Psoas muscle (tissue), 8 donors: ENCODE data around the gene PDZD2. TPM values are rescaled to one million over a fixed set of nuclear protein-coding genes. Genes with fewer than 3 reads are reported as not detected.
"Not testable (repeated sequence)": the region's sequence is repeated elsewhere in the genome, so short reads cannot be mapped to it uniquely, and the experiment has no call there.

Experiments used
- ATAC-seq, 4 donors: fragments of 200-7000 bp; cut with Tn5 transposase; one replicate each; pipeline ENCODE4 v1.9.1; 2020; ENCODE audit warnings: moderate library complexity in 3 of 4, mild to moderate bottlenecking in 2 of 4
- DNase-seq, 2 donors: peaks; one replicate each; pipeline ENCODE4 v3.0.0-alpha.2; 2020
- H3K27ac ChIP-seq: fragments of 200-600 bp; one replicate; pipeline ENCODE4 v1.8.0; 2022
- H3K27me3 ChIP-seq, 3 donors: fragments of 200-600 bp in 1 of 3; one replicate each; pipeline versions ENCODE4 v1.6.1 to v1.8.0; 2013 to 2022; ENCODE audit warnings: low read length in 2 of 3, mild to moderate bottlenecking in 2 of 3, moderate library complexity in 1 of 3; ENCODE audit not compliant: insufficient read depth in 3 of 3
- H3K36me3 ChIP-seq, 2 donors: fragments of 200-600 bp in 1 of 2; one replicate each; pipeline versions ENCODE4 v1.6.1 to v1.8.0; 2013 to 2022; ENCODE audit warnings: low read depth in 1 of 2, mild to moderate bottlenecking in 1 of 2, moderate library complexity in 1 of 2; ENCODE audit not compliant: insufficient read depth in 1 of 2
- H3K4me1 ChIP-seq: fragments of 200-600 bp; one replicate; pipeline ENCODE4 v1.8.0; 2022
- H3K4me3 ChIP-seq: fragments of 200-600 bp; one replicate; pipeline ENCODE4 v1.8.0; 2022; ENCODE audit warnings: mild to moderate bottlenecking
- H3K9me3 ChIP-seq: fragments of 200-600 bp; one replicate; pipeline ENCODE4 v1.8.0; 2022
- CTCF ChIP-seq: fragments of 200-600 bp; IDR thresholded peaks from one replicate; pipeline ENCODE4 v1.8.0; 2022; ENCODE audit warnings: antibody characterized with exemption
- WGBS, 3 donors: extraction: QIAGEN DNeasy Blood & Tissue Kit; methylation state at CpG; one replicate each; pipeline versions ENCODE4 v1.1.6 to v1.1.7; 2013; 5-methylcytosine and 5-hydroxymethylcytosine counted together
- intact Hi-C, 2 donors: fragments of 100-400 bp; cut with DNase I; formaldehyde crosslinking; loops; one replicate each; pipeline versions ENCODE4 v1.11.0 to v1.14.2; 2022
- long read RNA-seq, 2 donors: library from polyadenylated mRNA; unstranded; transcript quantifications; one replicate each; pipeline ENCODE4 v2.0.0, GENCODE V29; 2021
- polyA plus RNA-seq, 3 donors: library from polyadenylated mRNA; stranded (reverse); fragments of 200-250 nt; gene quantifications; one replicate each; pipeline ENCODE4 v1.2.3, GENCODE V29; 2013
- total RNA-seq, 4 donors: library from RNA; stranded (reverse); fragmentation: NEBNext Ultra II Directional in 2 of 4; extraction: Animal tissue kit (Norgen Biotek cat#: 25700) in 2 of 4; gene quantifications; one replicate each; pipeline versions ENCODE4 v1.2.1 to v1.2.4, GENCODE V29; 2021 to 2023
- donor health status: healthy with polysubstance abuse.
- donor health status: DM: no; HTN: no; CAD: no; lungs with moderate emphysema.
- donor health status: Bipolar disorder and iron deficiency.
- donor health status: healthy.
- donor health status: DM: yes; HTN: yes; CAD: no.
- donor health status: DM: no; HTN: no; CAD: no.
- donor health status: DM: no; HTN: no; CAD: no.
- donor health status: DM: yes; HTN: yes; CAD: no.

Gene PDZD2
- 10 to 100 TPM in 1 of 4 donors, 1 to 10 TPM in 3; 4.4 to 17.5 (median 7.0) TPM for total RNA-seq
- polyA plus RNA-seq, result 1 to 10 TPM; 1.4 to 4.5 (median 1.5) TPM
- long read RNA-seq, donor 1, partial matches to known transcripts, result 1 of 2 reads
- long read RNA-seq, donor 1, other reads (novel, unspliced or antisense), result 1 of 2 reads
- long read RNA-seq, donor 2, partial matches to known transcripts, result 4 of 11 reads
- long read RNA-seq, donor 2, other reads (novel, unspliced or antisense), result 7 of 11 reads

- Histone ChIP-seq H3K27ac (peak within 1 kb of the TSS; percentile 27), H3K4me3 (peak within 1 kb of the TSS; percentile 88), H3K36me3 (no peaks in the 10 kb centered on the region), H3K9me3 (no peaks in the 10 kb centered on the region), H3K4me1 (peaks cover 9% of the 10 kb centered on the region), H3K27me3 (peaks cover 0 to 7% (median 0%) of the 10 kb centered on the region in 3 donors)
- peak; percentile 82 to 85 for DNase-seq
- ATAC-seq, result peak; percentile 78 to 88 (median 83)
- intact Hi-C loops, result loop anchor here in 1 of 2 donors (5.0 kb wide), 1 partner anchor 168 kb away; no protein-coding TSS in a partner anchor
- WGBS, 3 donors, result 0 to 1% (median 0%) methylated on average over 43 to 70 of the region's 70 CpGs
- peak; percentile 37 for TF ChIP-seq CTCF
These were observed at the start of gene PDZD2 for GRCh38 chr5:31638748-31639418. PDZD2 (plus strand) TSS chr5:31639131.

GRCh38 chr5:31593665-31594064 is 45.3 kb upstream of the PDZD2 start:
- intact Hi-C loops, result no loop called here
- Histone ChIP-seq H3K9me3 (no peaks in the 10 kb centered on the region), H3K27me3 (peaks cover 0 to 4% (median 0%) of the 10 kb centered on the region in 3 donors), H3K27ac (no peak overlapping the region), H3K4me3 (no peak overlapping the region), H3K4me1 (no peaks in the 10 kb centered on the region), H3K36me3 (no peaks in the 10 kb centered on the region)
- WGBS, 3 donors, result 84 to 87% (median 86%) methylated on average over 3 of the region's 3 CpGs
- DNase-seq (no peak), ATAC-seq (no peak)
- TF ChIP-seq CTCF, result no peak

GRCh38 chr5:31596354-31596753 is 42.6 kb upstream of the PDZD2 start:
- 75 to 93% (median 79%) methylated on average over 1 of the region's 1 CpG for WGBS, 3 donors
- TF ChIP-seq CTCF, result no peak
- Histone ChIP-seq H3K27ac (no peak overlapping the region), H3K27me3 (peaks cover 0 to 4% (median 0%) of the 10 kb centered on the region in 3 donors), H3K4me1 (no peaks in the 10 kb centered on the region), H3K4me3 (no peak overlapping the region), H3K9me3 (no peaks in the 10 kb centered on the region), H3K36me3 (no peaks in the 10 kb centered on the region)
- intact Hi-C loops, result no loop called here
- DNase-seq (no peak), ATAC-seq (no peak)

GRCh38 chr5:31598640-31599611 is 40.0 kb upstream of the PDZD2 start:
- DNase-seq (no peak), ATAC-seq (no peak)
- H3K27ac ChIP-seq, result no peak overlapping the region
- H3K4me3 ChIP-seq, result no peak overlapping the region
- no peaks in the 10 kb centered on the region for H3K36me3 ChIP-seq
- intact Hi-C loops, result no loop called here
- H3K9me3 ChIP-seq, result no peaks in the 10 kb centered on the region
- no peak for TF ChIP-seq CTCF
- H3K4me1 ChIP-seq, result no peaks in the 10 kb centered on the region
- 81 to 90% (median 85%) methylated on average over 5 of the region's 5 CpGs for WGBS, 3 donors
- peaks cover 0 to 4% (median 3%) of the 10 kb centered on the region in 3 donors for H3K27me3 ChIP-seq

- H3K4me1 ChIP-seq, ATAC-seq, DNase-seq, H3K9me3 ChIP-seq, H3K27me3 ChIP-seq, H3K36me3 ChIP-seq, H3K27ac ChIP-seq, intact Hi-C loops, H3K4me3 ChIP-seq: not testable (repeated sequence)
- 71 to 81% (median 76%) methylated on average over 4 of the region's 4 CpGs for WGBS, 3 donors
These were observed 36.6 kb upstream of the PDZD2 start for GRCh38 chr5:31602305-31602704.
